A673 (cell line): ENCODE measurements around the gene EEFSEC. TPM values are rescaled to one million over a fixed set of nuclear protein-coding genes. Genes with fewer than 3 reads are reported as not detected.

ENCODE experiments used
- BruUV-seq: library from RNA; stranded (reverse); fragments of 400-500 nt; replicated peaks from 2 replicates; lab custom pipeline; 2021; lab: Mats Ljungman, UMichigan
- CTCF ChIA-PET: fragments of 300-600 bp; sonication (Branson Sonifier 250); formaldehyde crosslinking; loops from one replicate; lab custom pipeline; 2022; ENCODE audit warnings: antibody characterized with exemption; lab: Charles Lee
- POLR2A ChIA-PET: fragments of 300-600 bp; sonication (Branson Sonifier 250); formaldehyde crosslinking; loops from one replicate; lab custom pipeline; 2022; ENCODE audit warnings: antibody characterized with exemption; ENCODE audit not compliant: low non-redundant PET; lab: Charles Lee
- DNase-seq: peaks from one replicate; pipeline ENCODE4 v3.0.0-alpha.2; 2015; ENCODE audit warnings: low spot score
- H3K27ac ChIP-seq: fragments of 200-600 bp; sonication (generic); 2 replicates; pipeline ENCODE4 v1.5.1; 2016; ENCODE audit warnings: mixed run types, low read depth, mild to moderate bottlenecking, mixed read lengths, antibody characterized with exemption, low read length; ENCODE audit not compliant: poor library complexity, severe bottlenecking
- H3K27me3 ChIP-seq: fragments of 200-600 bp; sonication (generic); replicated peaks from 2 replicates; pipeline ENCODE4 v1.6.1; 2017; ENCODE audit warnings: mixed run types, low read depth, mild to moderate bottlenecking, mixed read lengths, antibody characterized with exemption, low read length; ENCODE audit not compliant: insufficient read depth, poor library complexity
- H3K36me3 ChIP-seq: fragments of 200-600 bp; sonication (generic); 2 replicates; pipeline ENCODE4 v1.6.1; 2016; ENCODE audit warnings: mixed run types, mild to moderate bottlenecking, mixed read lengths, antibody characterized with exemption, low read length; ENCODE audit not compliant: insufficient read depth, poor library complexity, severe bottlenecking
- H3K4me1 ChIP-seq: fragments of 200-600 bp; sonication (generic); 2 replicates; pipeline ENCODE4 v1.6.1; 2017; ENCODE audit warnings: mixed run types, mild to moderate bottlenecking, mixed read lengths, antibody characterized with exemption, low read length; ENCODE audit not compliant: insufficient read depth, poor library complexity, severe bottlenecking
- H3K4me3 ChIP-seq: fragments of 200-600 bp; sonication (generic); 2 replicates; pipeline ENCODE4 v1.5.1; 2016; ENCODE audit warnings: low read depth, mixed run types, mild to moderate bottlenecking, mixed read lengths, low read length; ENCODE audit not compliant: poor library complexity, severe bottlenecking
- H3K9me3 ChIP-seq: fragments of 200-600 bp; sonication (generic); 2 replicates; pipeline ENCODE4 v1.6.1; 2016; ENCODE audit warnings: mixed run types, low read depth, mild to moderate bottlenecking, mixed read lengths, antibody characterized with exemption, low read length; ENCODE audit not compliant: poor library complexity, severe bottlenecking
- CTCF ChIP-seq: fragments of 300-800, 200-600 bp; sonication (generic); conservative IDR thresholded peaks from 2 replicates; pipeline ENCODE4 v1.5.1; 2017; ENCODE audit warnings: low read depth, mild to moderate bottlenecking, antibody characterized with exemption, low read length, moderate library complexity, mixed read lengths
- EZH2 ChIP-seq: fragments of 200-600 bp; sonication (generic); IDR thresholded peaks from 2 replicates; pipeline ENCODE4 v1.6.1; 2017; ENCODE audit warnings: borderline replicate concordance, low read depth, mild to moderate bottlenecking, mixed read lengths, antibody characterized with exemption, low read length; ENCODE audit not compliant: poor library complexity, severe bottlenecking
- intact Hi-C: fragments of 100-400 bp; cut with micrococcal nuclease; formaldehyde crosslinking; loops from one replicate; pipeline ENCODE4 v1.10.0; 2022; ENCODE audit not compliant: unreplicated experiment
- total RNA-seq: library from RNA; stranded (reverse); gene quantifications from 2 replicates; pipeline ENCODE4 v1.2.3, GENCODE V29; 2021

Gene EEFSEC
- total RNA-seq, 1 experiment from 2014 or later, result 19.7 TPM

GRCh38 chr3:128359060-128359664 is 205.9 kb downstream of the EEFSEC start:
- no peak for DNase-seq
- Histone ChIP-seq H3K27ac (no peak overlapping the region), H3K36me3 (no peaks in the 10 kb centered on the region), H3K27me3 (no peaks in the 10 kb centered on the region), H3K4me1 (no peaks in the 10 kb centered on the region), H3K4me3 (no peak overlapping the region), H3K9me3 (no peaks in the 10 kb centered on the region)
- POLR2A ChIA-PET, result no interaction called here
- CTCF ChIA-PET, result no interaction called here
- no TSS peak for BruUV-seq
- intact Hi-C loops, result no loop called here
- TF ChIP-seq EZH2 (no peak), CTCF (no peak)

GRCh38 chr3:128359846-128360642 is 206.8 kb downstream of the EEFSEC start:
- Histone ChIP-seq H3K4me3 (no peak overlapping the region), H3K27ac (no peak overlapping the region), H3K27me3 (no peaks in the 10 kb centered on the region), H3K9me3 (no peaks in the 10 kb centered on the region), H3K4me1 (no peaks in the 10 kb centered on the region), H3K36me3 (no peaks in the 10 kb centered on the region)
- ChIA-PET CTCF (no interaction called here), POLR2A (no interaction called here)
- no peak for DNase-seq
- TF ChIP-seq CTCF, result no peak
- no peak for TF ChIP-seq EZH2
- intact Hi-C loops, result no loop called here
- no TSS peak for BruUV-seq

GRCh38 chr3:128360705-128361271 is 207.5 kb downstream of the EEFSEC start:
- Histone ChIP-seq H3K9me3 (no peaks in the 10 kb centered on the region), H3K36me3 (no peaks in the 10 kb centered on the region), H3K4me3 (no peak overlapping the region), H3K27ac (no peak overlapping the region), H3K4me1 (no peaks in the 10 kb centered on the region), H3K27me3 (no peaks in the 10 kb centered on the region)
- BruUV-seq, result no TSS peak
- no peak for TF ChIP-seq CTCF
- TF ChIP-seq EZH2, result no peak
- ChIA-PET POLR2A (no interaction called here), CTCF (no interaction called here)
- intact Hi-C loops, result no loop called here
- DNase-seq, result no peak
